Measurements from ENCODE around the gene HSPA1A.
"Not testable (repeated sequence)": the region's sequence is repeated elsewhere in the genome, so short reads cannot be mapped to it uniquely, and the experiment has no call there.

Gene HSPA1A

DNA sequence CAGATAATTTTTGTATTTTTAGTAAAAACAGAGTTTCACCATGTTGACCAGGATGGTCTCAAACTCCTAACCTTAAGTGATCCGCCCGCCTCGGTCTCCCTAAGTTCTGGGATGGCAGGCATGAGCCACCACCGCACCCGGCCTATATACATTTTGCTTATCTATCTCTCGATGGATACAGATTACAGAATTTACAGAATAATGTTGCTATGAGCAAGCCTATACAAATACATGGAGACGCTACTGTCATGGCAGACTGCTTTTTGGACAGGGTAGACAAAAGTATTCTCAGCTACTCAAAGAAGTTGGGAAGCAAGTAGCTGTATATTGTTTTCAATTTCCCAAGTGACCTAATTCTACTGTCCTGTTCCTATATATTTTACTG is 1.9 kb upstream of the HSPA1A start:
- no peak for DNase-seq

DNA sequence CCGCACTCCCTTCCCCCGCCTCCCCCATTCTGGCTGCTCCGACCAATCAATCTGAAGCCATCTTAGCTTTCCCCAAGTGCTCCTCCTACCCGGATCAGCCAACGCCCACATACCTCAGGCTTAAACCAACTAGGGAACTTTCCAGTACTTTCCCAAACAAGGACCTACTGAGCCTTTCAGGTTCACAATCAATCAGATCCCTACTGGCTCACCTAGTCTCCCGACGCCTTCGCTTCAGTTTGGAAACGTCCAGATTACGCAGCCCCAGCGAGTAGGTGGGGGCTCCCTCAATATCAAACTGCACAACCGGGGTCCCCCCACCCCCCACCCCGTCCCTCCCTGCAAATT is 692 bp upstream of the HSPA1A start:
- DNase-seq, result peak; percentile 95

DNA sequence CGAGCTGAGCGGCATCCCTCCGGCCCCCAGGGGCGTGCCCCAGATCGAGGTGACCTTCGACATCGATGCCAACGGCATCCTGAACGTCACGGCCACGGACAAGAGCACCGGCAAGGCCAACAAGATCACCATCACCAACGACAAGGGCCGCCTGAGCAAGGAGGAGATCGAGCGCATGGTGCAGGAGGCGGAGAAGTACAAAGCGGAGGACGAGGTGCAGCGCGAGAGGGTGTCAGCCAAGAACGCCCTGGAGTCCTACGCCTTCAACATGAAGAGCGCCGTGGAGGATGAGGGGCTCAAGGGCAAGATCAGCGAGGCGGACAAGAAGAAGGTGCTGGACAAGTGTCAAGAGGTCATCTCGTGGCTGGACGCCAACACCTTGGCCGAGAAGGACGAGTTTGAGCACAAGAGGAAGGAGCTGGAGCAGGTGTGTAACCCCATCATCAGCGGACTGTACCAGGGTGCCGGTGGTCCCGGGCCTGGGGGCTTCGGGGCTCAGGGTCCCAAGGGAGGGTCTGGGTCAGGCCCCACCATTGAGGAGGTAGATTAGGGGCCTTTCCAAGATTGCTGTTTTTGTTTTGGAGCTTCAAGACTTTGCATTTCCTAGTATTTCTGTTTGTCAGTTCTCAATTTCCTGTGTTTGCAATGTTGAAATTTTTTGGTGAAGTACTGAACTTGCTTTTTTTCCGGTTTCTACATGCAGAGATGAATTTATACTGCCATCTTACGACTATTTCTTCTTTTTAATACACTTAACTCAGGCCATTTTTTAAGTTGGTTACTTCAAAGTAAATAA is 2.0 kb downstream of the HSPA1A start:
- not testable (repeated sequence) for DNase-seq

DNA sequence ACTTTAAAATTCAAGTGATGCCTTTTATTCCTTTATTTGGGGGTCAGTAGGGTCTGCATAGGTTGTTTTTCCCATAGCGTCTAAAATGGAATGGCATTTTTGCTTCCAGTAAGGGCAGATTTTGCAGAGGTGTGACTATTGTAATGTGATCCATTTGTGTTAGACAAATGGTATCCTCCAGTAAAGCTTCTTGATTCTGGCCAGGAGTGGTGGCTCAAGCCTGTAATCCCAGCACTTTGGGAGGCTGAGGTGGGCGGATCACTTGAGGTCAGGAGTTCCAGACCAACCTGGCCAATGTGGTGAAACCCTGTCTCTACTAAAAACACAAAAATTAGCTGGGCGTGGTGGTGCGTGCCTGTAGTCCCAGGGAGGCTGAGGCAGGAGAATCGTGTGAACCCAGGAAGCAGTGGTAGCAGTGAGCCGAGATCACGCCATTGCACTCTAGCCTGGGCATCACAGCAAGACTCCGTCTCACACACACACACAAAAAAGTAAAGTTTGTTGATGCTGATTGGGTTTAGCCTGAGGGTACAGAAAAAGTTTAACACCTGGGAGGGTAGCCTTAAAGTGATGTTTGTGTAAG is 2.7 kb downstream of the HSPA1A start:
- DNase-seq, result not testable (repeated sequence)

DNA sequence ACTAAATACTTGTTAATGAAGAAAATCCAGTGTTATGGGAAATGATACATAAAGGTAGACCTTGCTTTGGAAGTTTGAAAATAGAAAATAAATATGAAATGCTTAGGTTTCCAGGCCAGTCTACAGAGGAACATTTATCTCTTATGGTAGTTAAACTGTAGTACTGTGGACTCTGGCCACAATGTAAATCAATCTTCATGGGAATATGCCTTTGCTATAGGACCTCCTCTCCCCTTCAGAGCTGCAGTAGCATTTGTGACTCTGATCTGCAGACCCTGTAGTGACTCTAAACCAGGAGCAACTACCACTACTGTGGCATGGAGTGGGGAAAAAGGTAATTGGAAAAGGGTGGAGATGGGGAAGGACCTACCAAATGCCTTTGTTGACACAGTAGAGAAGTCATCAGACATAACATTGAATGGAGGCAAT is 4.5 kb downstream of the HSPA1A start:
- DNase-seq, result no peak

DNA sequence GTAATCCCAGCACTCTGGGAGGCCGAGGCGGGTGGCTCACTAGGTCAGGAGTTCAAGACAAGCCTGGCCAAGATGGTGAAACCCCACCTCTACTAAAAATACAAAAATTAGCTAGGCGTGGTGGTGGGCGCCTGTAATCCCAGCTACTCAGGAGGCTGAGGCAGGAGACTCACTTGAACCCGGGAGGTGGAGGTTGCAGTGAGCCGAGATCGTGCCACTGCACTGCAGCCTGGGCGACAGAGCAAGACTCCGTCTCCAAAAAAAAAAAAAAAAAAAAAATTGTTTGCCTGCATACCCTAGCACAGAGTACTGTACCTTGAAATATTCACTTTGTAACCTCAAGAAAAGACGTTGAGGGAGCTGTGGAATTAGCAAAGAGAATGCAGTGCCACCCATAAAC is 5.1 kb downstream of the HSPA1A start:
- DNase-seq, result not testable (repeated sequence)

DNA sequence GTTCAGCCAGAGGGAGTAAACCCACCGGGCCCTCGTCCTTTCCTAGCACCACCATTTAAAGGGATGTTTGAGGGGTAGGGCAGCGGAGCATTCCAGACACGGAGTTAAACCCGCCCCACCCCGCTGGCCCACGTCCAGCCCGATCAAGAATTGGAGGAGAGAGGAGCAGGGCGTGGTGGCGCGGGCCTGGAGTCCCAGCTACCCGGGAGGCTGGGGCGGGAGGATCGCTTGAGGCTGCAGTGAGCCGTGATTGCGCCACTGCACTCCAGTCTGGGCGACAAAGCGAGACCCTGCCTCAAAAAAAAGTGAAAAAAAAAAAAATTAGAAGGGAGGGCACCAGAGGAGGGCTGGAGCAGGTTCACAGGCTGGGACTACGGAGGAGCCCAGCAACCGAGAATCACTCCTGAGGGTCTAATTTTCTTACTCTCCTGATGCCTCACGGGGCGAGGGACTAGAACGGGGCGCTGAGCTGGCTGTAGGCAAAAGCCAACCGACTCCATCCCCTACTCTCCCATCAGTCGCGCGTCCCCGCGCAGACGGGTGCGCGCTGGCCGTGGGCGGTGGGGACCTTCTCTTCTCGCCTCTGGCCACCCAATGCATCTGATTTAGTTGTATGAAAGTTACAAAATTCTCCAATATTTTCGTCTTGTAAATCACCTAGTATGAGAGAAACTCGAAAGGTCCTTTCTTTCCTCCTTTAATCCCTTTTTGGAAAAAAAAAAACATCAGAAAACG is 6.1 kb downstream of the HSPA1A start:
- no peak for DNase-seq

DNA sequence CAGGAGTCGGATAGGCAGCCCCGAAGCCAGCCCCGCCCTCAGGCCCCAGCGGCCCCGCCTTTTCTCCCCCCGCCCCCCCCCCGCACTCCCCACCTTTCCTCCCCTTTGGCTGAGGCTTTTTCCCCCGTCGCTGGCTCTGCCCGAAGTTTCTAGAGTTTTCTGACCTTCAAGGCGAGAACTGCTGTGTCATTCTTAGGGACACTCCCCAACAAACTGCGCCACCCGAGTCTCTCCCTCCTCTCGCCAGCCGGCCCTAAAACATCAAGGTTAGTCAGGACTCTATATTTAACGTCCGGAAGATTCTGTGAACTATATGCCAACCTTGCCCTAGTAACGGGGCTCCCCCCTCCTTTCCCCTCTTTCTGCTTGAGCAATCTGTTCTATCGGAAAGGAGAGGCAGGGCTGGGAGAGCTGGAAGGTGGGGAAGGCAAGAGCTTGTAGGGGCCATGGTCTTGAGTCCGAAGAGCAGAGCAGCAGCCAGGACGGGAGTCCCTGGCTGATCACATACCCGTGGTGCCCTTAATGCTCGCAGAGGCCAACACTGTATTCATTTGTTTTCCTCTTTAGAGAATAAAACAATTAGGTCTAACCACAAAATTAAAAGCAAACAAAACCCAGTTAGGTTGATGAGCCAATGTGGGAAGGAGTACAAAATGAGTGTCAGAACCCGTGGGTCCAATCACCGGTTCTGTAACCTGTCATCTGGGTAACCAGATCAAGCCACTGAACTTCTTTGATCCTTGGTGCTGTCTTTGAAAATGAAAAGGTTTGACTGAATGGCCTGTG is 6.9 kb downstream of the HSPA1A start:
- DNase-seq, result peak; percentile 65

DNA sequence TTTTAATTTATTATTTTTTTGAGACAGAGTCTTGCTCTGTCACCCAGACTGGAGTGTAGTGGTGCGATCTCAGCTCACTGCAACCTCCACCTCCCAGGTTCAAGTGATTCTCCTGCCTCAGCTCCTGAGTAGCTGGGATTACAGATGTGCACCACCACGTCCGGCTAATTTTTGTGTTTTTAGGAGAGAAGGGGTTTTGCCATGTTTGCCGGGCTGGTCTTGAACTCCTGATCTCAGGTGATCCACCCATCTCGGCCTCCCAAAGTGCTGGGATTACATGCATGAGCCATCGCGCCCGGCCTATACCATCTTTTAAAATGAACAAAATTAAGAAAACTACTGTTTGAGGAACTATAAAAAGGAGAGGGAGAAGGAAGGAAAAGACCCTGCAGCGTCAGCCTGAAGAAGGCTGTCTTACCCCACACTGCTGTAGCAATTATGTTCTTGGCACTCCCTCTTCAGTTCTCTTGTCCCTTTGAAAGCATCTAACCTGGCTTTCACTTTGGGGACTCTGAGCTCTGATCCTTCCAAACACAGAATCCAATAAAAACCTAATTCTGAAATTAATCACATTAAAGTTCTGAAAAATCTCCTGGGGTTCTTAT is 8.4 kb downstream of the HSPA1A start:
- DNase-seq, result not testable (repeated sequence)

DNA sequence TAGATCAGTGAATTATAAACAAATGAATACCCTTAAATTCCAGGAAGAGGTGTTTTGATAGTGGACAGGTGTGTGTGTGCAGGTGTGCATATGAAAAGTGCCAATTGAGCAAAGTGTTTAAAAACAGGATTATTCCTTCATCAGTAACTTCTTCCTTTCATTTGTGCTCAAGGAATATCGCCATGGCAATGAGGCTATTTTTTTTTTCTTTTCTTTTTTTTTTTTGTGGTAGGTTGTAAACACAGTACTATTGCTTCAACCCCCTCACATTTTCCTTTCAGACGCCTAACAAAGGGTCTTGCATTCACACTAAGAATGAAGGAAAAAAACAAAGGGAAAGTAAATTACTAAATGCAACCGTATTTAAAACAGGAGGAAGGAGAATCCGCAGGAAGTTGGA is 10.2 kb downstream of the HSPA1A start:
- no peak for DNase-seq

DNA sequence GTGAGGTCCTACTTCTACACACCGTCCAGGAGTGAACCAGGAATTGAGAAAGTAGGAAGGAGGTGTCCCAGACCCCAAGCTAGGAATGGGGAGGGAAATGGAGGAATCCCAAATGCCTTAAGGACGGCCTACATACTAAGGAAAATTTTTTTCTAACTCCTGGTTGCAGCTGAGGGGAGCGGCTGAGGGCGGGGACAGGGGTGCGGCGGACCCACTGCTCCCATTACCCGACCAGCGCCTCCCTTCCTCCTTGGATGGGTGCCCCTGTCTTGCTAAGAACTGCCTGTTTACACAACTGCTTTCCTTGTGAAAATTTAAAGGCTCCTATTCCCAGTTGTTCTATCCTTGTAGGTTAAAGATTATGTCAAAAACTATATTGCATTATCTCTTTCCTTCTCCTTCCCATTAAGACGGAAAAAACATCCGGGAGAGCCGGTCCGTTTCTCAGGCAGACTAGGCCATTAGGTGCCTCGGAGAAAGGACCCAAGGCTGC is 11.5 kb downstream of the HSPA1A start:
- peak; percentile 76 for DNase-seq

DNA sequence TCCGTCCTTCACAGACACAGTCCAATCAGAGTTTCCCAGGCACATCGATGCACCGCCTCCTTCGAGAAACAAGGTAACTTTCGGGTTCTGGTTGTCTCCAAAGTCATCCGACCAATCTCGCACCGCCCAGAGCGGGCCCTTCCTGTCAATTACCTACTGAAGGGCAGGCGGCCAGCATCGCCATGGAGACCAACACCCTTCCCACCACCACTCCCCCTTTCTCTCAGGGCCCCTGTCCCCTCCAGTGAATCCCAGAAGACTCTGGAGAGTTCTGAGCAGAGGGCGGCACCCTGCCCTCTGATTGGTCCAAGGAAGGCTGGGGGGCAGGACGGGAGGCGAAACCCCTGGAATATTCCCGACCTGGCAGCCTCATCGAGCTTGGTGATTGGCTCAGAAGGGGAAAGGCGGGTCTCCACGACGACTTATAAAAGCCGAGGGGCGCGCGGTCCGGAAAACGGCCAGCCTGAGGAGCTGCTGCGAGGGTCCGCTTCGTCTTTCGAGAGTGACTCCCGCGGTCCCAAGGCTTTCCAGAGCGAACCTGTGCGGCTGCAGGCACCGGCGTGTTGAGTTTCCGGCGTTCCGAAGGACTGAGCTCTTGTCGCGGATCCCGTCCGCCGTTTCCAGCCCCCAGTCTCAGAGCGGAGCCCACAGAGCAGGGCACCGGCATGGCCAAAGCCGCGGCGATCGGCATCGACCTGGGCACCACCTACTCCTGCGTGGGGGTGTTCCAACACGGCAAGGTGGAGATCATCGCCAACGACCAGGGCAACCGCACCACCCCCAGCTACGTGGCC is 12.1 kb downstream of the HSPA1A start, which contains the start of gene HSPA1B:
HSPA1B (plus strand) TSS at position 453 of the 794 bp plus-strand sequence; CDS start at position 666, 213 bp downstream.
- DNase-seq, result peak; percentile 100

DNA sequence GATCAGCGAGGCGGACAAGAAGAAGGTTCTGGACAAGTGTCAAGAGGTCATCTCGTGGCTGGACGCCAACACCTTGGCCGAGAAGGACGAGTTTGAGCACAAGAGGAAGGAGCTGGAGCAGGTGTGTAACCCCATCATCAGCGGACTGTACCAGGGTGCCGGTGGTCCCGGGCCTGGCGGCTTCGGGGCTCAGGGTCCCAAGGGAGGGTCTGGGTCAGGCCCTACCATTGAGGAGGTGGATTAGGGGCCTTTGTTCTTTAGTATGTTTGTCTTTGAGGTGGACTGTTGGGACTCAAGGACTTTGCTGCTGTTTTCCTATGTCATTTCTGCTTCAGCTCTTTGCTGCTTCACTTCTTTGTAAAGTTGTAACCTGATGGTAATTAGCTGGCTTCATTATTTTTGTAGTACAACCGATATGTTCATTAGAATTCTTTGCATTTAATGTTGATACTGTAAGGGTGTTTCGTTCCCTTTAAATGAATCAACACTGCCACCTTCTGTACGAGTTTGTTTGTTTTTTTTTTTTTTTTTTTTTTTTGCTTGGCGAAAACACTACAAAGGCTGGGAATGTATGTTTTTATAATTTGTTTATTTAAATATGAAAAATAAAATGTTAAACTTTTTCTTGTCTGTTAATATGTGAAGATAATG is 14.4 kb downstream of the HSPA1A start:
- DNase-seq, result no peak

DNA sequence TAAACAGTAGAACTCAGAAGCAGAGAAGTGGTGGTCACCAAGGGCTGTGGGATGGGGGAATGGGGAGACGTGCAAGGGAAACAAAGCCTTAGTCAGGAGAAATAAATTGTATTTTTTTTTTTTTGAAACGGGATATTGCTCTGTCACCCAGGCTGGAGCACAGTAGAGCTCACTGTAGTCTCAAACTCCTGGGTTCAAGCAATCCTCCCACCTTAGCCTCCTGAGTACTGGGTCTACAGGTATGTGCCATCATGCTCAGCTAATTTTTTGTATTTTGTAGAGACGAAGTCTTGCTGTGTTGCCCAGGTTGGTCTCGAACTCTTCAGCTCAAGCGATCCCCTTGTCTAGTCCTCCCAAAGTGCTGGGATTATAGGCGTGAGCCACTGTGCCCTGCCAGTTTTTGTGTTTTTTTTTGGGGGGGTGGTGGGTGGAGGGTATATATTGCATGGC is 15.6 kb downstream of the HSPA1A start:
- no peak for DNase-seq

DNA sequence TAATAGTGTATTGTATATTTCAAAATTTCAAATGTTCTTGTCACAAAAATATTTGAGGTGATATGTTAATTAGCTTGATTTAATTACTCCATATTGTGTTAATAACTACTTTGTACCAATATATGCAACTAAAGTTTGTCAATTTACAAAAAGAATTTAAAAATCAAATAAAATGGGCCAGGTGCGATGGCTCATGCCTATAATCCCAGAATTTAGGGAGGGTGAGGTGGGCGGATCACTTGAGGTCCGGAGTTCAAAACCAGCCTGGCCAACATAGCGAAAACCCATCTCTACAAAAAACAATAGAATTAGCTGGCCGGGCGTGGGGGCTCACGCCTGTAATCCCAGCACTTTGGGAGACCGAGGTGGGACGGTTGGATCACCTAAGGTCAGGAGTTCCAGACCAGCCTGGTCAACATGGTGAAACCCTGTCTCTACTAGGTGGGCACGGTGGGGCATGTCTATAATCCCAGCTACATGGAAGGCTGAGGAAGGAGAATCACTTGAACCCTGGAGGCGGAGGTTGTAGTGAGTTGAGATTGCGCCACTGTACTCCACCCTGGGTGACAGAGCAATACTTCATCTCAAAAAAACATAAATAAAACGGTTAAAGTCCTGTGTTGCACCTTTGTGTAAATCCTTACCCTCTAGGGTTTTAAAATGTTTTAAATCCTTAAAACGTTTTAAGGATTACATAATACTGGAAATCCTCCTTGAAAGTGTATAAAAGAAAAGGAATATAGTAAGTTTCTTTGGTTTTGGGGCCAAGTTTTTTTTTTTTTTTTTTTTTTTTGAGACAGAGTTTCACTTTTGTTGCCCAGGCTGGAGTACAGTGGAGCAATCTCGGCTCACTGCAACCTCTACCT is 16.2 kb downstream of the HSPA1A start:
- DNase-seq, result no peak

DNA sequence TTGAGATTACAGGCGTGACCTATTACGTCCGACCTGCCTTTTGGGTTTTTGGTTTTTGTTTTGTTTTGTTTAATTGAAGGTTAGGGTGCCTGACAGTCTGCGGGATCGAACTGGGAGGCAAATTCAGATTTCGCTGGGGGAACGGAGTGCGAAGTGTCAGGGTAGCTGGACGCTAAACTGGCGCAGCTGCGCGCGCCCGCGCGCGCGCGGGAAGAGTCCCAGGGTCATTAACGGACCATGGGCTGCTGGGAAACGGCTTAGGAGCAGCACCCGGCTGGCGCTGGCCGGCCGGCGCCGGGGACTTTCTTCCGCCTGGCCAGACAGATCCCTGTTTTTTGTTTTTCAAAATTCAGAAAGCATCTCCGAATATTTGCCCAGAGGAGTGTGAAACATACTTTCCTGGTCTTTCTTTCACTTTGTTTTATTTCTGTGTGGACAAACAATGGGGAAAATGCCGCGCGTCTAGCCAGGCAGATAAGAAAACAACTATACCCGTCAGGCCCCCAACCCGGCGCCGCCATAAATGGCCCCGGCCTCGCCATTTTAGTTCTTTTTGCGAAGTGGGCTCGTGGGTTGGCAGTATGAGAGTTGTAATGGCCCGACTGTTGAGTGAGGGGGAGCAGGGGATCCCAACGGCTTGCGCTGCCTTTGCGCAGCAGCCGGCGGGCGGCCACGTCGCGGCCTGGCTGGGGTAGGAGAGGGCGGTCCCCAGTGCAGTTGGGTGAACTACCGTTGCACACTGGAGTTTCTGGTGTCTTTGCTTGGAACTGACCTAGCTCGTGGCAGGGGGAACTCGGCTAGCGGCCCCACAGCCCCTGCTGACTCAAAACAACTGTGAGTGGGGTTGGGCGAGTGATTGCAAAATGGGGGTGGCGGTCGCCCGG is 19.3 kb downstream of the HSPA1A start:
- DNase-seq, result peak; percentile 73

DNA sequence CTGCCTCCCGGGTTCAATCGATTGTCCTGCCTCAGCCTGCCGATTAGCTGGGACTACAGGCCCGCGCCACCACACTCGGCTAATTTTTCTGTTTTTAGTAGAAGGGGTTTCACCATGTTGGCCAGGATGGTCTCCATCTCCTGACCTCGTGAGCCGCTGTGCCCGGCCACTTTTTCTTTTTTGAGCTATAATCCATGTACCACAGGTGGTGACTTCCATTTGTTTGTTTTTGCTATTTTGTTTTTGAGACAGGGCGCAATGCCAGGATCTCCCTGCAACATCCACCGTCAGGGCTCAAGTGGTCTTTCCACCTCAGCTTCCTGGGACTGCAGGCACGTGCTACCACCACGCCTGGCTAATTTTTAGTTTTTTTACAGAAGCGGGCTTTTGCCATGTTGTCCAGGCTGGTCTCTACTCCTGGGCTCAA is 20.7 kb downstream of the HSPA1A start:
- no peak for DNase-seq

DNA sequence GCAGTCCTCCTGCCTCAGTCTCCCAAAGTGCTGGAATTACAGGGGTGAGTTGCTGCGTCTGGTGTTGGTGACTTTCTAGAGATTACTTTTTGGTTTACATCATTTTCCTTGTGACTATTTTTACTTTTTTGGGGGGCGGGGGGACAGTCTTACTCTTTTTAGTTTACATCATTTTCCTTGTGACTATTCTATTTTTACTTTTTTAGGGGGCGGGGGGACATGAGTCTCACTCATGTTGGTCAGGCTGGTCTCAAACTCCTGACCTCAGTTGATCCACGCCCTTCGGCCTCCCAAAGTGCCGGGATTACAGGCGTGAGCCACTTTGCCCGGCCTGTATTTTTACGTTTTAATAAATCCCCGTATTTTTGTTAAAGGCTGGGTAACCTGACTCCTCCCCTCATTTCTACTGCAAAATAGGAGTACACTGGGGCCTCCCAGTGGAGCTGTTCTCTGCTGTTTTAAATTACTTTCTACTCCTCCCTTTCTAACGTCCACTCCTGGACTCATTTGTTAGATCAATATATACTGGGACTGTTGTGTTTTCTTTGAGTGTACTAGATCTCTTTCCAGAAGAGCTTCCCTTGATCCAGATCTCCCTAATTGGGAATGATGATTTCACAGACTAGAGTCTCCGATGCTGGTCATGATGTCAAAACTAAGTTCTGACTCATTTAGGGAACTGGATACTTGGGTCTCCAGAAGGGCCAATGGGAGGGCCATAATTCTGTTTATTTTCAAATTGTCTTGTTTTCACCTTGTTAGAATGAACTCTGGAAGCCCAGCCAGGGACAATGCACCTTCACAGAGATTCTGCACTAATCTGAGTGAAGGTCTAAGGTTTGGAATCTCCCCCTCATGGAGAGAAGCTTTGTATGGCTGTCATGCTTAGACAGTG is 21.4 kb downstream of the HSPA1A start:
- DNase-seq, result no peak
